Stomach (tissue), 9 donors: Measurements from ENCODE around the gene KRT83. TPM values are rescaled to one million over a fixed set of nuclear protein-coding genes. Genes with fewer than 3 reads are reported as not detected.

Experiments
- DNase-seq, 2 donors: peaks; one replicate each; pipeline versions ENCODE4 v3.0.0 to v3.0.0-alpha.2; 2013 to 2019
- H3K27ac ChIP-seq, 5 donors: fragments of 200-600 bp in 4 of 5; sonication (generic) in 4 of 5; one replicate each; pipeline ENCODE4 v1.5.1; 2013 to 2019; ENCODE audit warnings: mild to moderate bottlenecking in 1 of 5, moderate library complexity in 1 of 5
- H3K27me3 ChIP-seq, 3 donors: fragments of 200-600 bp; sonication (generic); one replicate each; pipeline ENCODE4 v1.5.1; 2017 to 2019; ENCODE audit warnings: mixed run types in 1 of 3
- H3K36me3 ChIP-seq, 4 donors: fragments of 200-600 bp; sonication (generic); 1 replicate in 3 of 4; 2 replicates in 1 of 4; pipeline ENCODE4 v1.5.1; 2016 to 2019
- H3K4me1 ChIP-seq, 4 donors: fragments of 200-600 bp; sonication (generic); one replicate each; pipeline ENCODE4 v1.5.1; 2016 to 2019
- H3K4me3 ChIP-seq, 4 donors: fragments of 200-600 bp; sonication (generic) in 3 of 4; one replicate each; pipeline ENCODE4 v1.5.1; 2016 to 2019; ENCODE audit warnings: mild to moderate bottlenecking in 1 of 4
- H3K9me3 ChIP-seq, 4 donors: fragments of 200-600 bp; sonication (generic); one replicate each; pipeline ENCODE4 v1.5.1; 2016 to 2019
- CTCF ChIP-seq, 7 experiments: fragments of 450-650 bp in 4 of 7; fragments of 200-600 bp in 3 of 7; sonication (generic) in 3 of 7; IDR thresholded peaks; one replicate each; pipeline ENCODE4 v1.5.1; 2016 to 2019; ENCODE audit warnings: antibody characterized with exemption in 7 of 7, control low read depth in 2 of 7, mild to moderate bottlenecking in 1 of 7
- EP300 ChIP-seq: sonication (generic); formaldehyde crosslinking; IDR thresholded peaks from one replicate; pipeline ENCODE4 v1.6.1; 2017; ENCODE audit warnings: antibody characterized with exemption
- POLR2A ChIP-seq, 4 donors: fragments of 450-650 bp; IDR thresholded peaks; one replicate each; pipeline ENCODE4 v1.6.1; 2016; ENCODE audit warnings: antibody characterized with exemption in 4 of 4, control low read depth in 2 of 4, mild to moderate bottlenecking in 1 of 4, moderate library complexity in 1 of 4
- POLR2AphosphoS5 ChIP-seq, 3 donors: sonication (generic); formaldehyde crosslinking; IDR thresholded peaks; one replicate each; pipeline ENCODE4 v1.6.1; 2016; ENCODE audit warnings: antibody characterized with exemption in 3 of 3
- WGBS, 5 donors: extraction: QIAGEN DNeasy Blood & Tissue Kit in 3 of 5; methylation state at CpG; one replicate each; pipeline versions ENCODE4 v1.1.5 to v1.1.7; 2013 to 2018; 5-methylcytosine and 5-hydroxymethylcytosine counted together
- intact Hi-C: fragments of 100-400 bp; cut with DNase I; formaldehyde crosslinking; loops from one replicate; pipeline ENCODE4 v1.15.1; 2023; ENCODE audit warnings: low total_unique reads
- polyA plus RNA-seq, 3 donors: library from polyadenylated mRNA; stranded (reverse); fragments of 200-250 nt; gene quantifications; one replicate each; pipeline ENCODE4 v1.2.3, GENCODE V29; 2013
- total RNA-seq, 5 donors: library from RNA; depleted of rRNA; stranded (reverse); fragments of >200 nt; gene quantifications; one replicate each; pipeline versions ENCODE4 v1.1.0 to v1.2.3, GENCODE V29; 2014 to 2016
- donor health status: healthy with polysubstance abuse.
- donor health status: Bipolar disorder and iron deficiency.
- donor health status: healthy.

Gene KRT83
- total and polyA plus RNA-seq, 8 donors, result not detected

GRCh38 chr12:52270541-52271070, 50.6 kb downstream of the KRT83 start:
- 75 to 86% (median 80%) methylated on average over 5 to 6 of the region's 6 CpGs for WGBS, 5 donors
- intact Hi-C loops, result no loop called here
- DNase-seq, result no peak
- Histone ChIP-seq H3K36me3 (no peaks in the 10 kb centered on the region), H3K4me1 (no peaks in the 10 kb centered on the region), H3K9me3 (no peaks in the 10 kb centered on the region), H3K27me3 (peaks cover 0 to 12% (median 0%) of the 10 kb centered on the region in 3 donors), H3K27ac (no peak overlapping the region), H3K4me3 (no peak overlapping the region)
- TF ChIP-seq CTCF (IDR thresholded peaks at IDR 0.05), result no peak
- no peak for TF ChIP-seq EP300
- TF ChIP-seq POLR2A (IDR thresholded peaks at IDR 0.05), result no peak
- TF ChIP-seq POLR2AphosphoS5 (IDR thresholded peaks at IDR 0.05), result no peak

- Histone ChIP-seq H3K27ac (no peak overlapping the region), H3K36me3 (no peaks in the 10 kb centered on the region), H3K27me3 (peaks cover 0 to 17% (median 0%) of the 10 kb centered on the region in 3 donors), H3K9me3 (no peaks in the 10 kb centered on the region), H3K4me1 (no peaks in the 10 kb centered on the region), H3K4me3 (no peak overlapping the region)
- no peak for DNase-seq
- intact Hi-C loops, result no loop called here
- 77 to 84% (median 80%) methylated on average over 2 of the region's 2 CpGs for WGBS, 5 donors
- TF ChIP-seq CTCF (IDR thresholded peaks at IDR 0.05), result no peak
- no peak for TF ChIP-seq POLR2AphosphoS5 (IDR thresholded peaks at IDR 0.05)
These were observed 53.0 kb downstream of the KRT83 start for GRCh38 chr12:52268212-52268611.

GRCh38 chr12:52267699-52268098, 53.5 kb downstream of the KRT83 start:
- H3K27ac ChIP-seq, result no peak overlapping the region
- peaks cover 0 to 19% (median 0%) of the 10 kb centered on the region in 3 donors for H3K27me3 ChIP-seq
- H3K4me1 ChIP-seq, result no peaks in the 10 kb centered on the region
- H3K36me3 ChIP-seq, result no peaks in the 10 kb centered on the region
- DNase-seq, result no peak
- TF ChIP-seq CTCF (IDR thresholded peaks at IDR 0.05) (no peak), POLR2A (IDR thresholded peaks at IDR 0.05) (no peak), POLR2AphosphoS5 (IDR thresholded peaks at IDR 0.05) (no peak), EP300 (no peak)
- intact Hi-C loops, result no loop called here
- WGBS, 5 donors, result 78 to 87% (median 87%) methylated on average over 3 of the region's 3 CpGs
- no peaks in the 10 kb centered on the region for H3K9me3 ChIP-seq
- no peak overlapping the region for H3K4me3 ChIP-seq

GRCh38 chr12:52267266-52267665, 53.9 kb downstream of the KRT83 start:
- H3K9me3 ChIP-seq, result no peaks in the 10 kb centered on the region
- intact Hi-C loops, result no loop called here
- H3K4me1 ChIP-seq, result no peaks in the 10 kb centered on the region
- no peak for TF ChIP-seq EP300
- TF ChIP-seq POLR2AphosphoS5 (IDR thresholded peaks at IDR 0.05), result no peak
- no peak for TF ChIP-seq POLR2A (IDR thresholded peaks at IDR 0.05)
- TF ChIP-seq CTCF (IDR thresholded peaks at IDR 0.05), result no peak
- H3K36me3 ChIP-seq, result no peaks in the 10 kb centered on the region
- H3K27me3 ChIP-seq, result peaks cover 0 to 23% (median 0%) of the 10 kb centered on the region in 3 donors
- 98 to 100% (median 100%) methylated on average over 1 to 3 of the region's 3 CpGs for WGBS, 5 donors
- no peak overlapping the region for H3K4me3 ChIP-seq
- no peak overlapping the region for H3K27ac ChIP-seq
- no peak for DNase-seq
